ENCODE results near the gene ACADVL.

ACADVL gene

GRCh38 chr17:7215136-7215638, 4.6 kb upstream of the ACADVL start:
- DNase-seq (ENCODE audit: extremely low read depth, low read depth) = no peak
- TF ChIP-seq, protein P1, sequence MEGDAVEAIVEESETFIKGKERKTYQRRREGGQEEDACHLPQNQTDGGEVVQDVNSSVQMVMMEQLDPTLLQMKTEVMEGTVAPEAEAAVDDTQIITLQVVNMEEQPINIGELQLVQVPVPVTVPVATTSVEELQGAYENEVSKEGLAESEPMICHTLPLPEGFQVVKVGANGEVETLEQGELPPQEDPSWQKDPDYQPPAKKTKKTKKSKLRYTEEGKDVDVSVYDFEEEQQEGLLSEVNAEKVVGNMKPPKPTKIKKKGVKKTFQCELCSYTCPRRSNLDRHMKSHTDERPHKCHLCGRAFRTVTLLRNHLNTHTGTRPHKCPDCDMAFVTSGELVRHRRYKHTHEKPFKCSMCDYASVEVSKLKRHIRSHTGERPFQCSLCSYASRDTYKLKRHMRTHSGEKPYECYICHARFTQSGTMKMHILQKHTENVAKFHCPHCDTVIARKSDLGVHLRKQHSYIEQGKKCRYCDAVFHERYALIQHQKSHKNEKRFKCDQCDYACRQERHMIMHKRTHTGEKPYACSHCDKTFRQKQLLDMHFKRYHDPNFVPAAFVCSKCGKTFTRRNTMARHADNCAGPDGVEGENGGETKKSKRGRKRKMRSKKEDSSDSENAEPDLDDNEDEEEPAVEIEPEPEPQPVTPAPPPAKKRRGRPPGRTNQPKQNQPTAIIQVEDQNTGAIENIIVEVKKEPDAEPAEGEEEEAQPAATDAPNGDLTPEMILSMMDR (IDR thresholded peaks at IDR 0.05; ENCODE audit: low read depth, low read length) = no peak

DNA sequence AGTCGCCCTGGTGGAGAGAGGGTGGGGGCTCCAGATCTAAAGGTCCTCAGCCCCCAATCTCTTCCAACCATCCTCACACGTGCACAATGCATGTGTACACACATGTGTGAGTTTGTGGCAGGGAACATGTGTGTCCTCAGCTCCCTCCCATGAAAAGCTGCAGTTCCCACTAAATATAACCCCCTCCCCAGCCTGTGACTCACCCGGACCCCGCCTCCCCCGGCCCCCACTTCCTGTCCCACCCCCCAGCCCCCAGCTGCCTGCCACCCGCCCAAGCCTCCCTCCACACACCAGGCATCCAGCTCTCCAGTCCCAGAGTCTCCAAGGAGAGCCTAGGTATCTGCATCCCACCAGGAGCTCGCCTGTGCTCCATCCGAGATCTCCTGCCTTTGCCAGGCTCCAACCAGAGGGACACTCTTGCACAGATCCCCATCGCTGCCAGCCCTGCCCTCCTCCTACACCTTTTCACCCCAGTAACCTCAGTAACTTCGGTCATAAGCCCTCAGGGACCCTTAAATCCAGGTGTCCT, 4.0 kb upstream of the ACADVL start:
- TF ChIP-seq, protein P1 (IDR thresholded peaks at IDR 0.05; ENCODE audit: low read depth, low read length) = no peak
- no peak for DNase-seq (ENCODE audit: extremely low read depth, low read depth)

GRCh38 chr17:7216242-7217112, 3.3 kb upstream of the ACADVL start:
- DNase-seq (ENCODE audit: extremely low read depth, low read depth) = no peak
- TF ChIP-seq, protein P1 (IDR thresholded peaks at IDR 0.05; ENCODE audit: low read depth, low read length) = no peak

DNA sequence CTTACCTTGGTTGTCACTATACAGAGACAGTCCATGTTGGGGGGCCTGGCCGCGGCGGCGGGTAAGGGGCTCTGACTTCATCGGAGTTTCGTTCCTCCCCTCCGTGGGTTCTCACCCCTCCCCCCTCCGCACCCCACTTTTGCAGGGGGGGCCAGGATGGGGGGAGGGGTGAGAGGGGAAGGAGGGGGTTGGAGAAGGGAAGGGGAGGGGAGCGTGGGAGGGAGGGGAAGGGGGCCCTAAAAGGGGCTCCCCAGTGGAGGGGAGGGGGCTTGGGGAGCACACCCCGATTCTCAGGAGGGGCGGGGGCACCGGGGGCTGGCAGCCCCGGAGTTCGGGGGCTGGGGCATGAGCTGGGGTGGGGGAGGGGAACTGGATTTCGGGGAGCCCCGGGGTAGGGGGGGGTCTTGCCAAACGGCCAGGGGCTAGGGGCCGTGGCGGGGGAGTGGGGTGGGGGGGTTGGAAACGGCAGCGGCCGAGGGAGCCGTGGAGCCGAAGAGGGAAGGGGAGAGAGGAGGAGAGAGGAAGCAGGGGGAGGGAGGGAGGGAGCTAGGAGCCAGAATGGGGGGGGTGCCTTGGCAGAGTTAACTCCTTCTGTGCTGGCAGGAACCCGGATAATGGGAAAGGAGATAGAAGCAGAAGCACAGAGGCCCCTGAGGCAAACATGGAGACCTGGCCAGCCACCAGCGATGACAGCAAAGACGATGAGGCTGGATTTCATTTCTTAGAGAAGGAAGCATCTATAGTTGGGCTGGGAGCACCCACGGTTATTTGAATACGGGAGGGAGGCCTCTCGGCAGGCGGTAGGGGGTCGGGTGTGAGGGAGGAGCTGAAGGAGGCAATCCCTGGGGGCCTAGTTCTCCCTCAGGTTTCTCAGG, 2.4 kb upstream of the ACADVL start:
- TF ChIP-seq, protein P1 (IDR thresholded peaks at IDR 0.05; ENCODE audit: low read depth, low read length) = no peak
- no peak for DNase-seq (ENCODE audit: extremely low read depth, low read depth)

DNA sequence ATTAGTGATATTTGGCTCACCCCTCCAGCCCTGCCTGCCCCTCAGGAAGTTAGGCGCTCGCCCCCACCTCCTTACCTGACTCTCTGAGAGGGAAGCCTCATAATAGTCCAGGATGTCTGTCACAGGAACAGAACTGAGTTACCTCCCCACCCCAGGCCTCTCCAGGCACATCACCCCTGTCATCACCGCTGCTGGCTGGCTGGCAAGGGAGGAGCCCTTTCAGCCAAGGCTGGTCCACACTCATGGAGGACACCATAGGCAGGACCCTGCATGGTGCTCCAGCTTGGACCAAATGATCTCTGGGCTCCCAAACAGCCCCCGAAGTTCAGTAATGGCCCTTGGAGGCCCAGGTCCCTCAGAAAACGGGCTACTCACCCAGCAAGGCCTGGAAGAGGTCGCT, 1.6 kb upstream of the ACADVL start:
- no peak for DNase-seq (ENCODE audit: extremely low read depth, low read depth)
- TF ChIP-seq, protein P1 (IDR thresholded peaks at IDR 0.05; ENCODE audit: low read depth, low read length) = no peak

DNA sequence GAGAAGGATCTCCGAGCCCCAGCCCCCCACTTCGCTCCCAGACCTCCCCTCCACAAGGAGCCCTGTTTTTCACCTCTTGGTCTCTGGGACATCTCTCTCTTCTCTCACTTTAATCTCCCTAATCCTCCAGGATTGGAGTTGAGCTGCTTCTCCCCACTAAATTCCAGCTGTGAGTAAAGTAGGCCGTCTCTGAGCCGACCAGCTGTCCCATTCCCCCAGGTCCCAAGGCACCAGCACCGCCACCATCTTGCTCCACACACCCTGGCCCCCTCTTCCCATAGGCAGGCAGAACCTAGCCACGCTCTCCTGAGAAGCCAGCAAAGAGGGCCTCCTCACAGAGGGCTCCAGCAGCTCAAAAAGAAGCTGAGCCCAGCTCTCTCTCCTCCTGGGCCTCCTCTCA, 980 bp upstream of the ACADVL start:
- no peak for DNase-seq (ENCODE audit: extremely low read depth, low read depth)
- TF ChIP-seq, protein P1 (IDR thresholded peaks at IDR 0.05; ENCODE audit: low read depth, low read length) = no peak

Measured in AG09319 (cell line).